Prostate gland (tissue), 2 donors: ENCODE results near the gene GSTT2. TPM values are rescaled to one million over a fixed set of nuclear protein-coding genes. Genes with fewer than 3 reads are reported as not detected.

ENCODE experiments used
- DNase-seq: peaks from one replicate; pipeline ENCODE4 v3.0.0-alpha.2; 2019; ENCODE audit warnings: low spot score
- H3K27ac ChIP-seq, 2 donors: fragments of 200-600 bp; sonication (generic); 2 replicates each; pipeline ENCODE4 v1.5.1; 2017 to 2019
- H3K27me3 ChIP-seq: fragments of 200-600 bp; sonication (generic); replicated peaks from 2 replicates; pipeline ENCODE4 v1.5.1; 2019; ENCODE audit not compliant: insufficient read depth
- H3K36me3 ChIP-seq, 2 donors: fragments of 200-600 bp; sonication (generic); 1 replicate in 1 of 2; 2 replicates in 1 of 2; pipeline versions ENCODE4 v1.5.1 to v1.8.1; 2017 to 2019
- H3K4me1 ChIP-seq: fragments of 200-600 bp; sonication (generic); replicated peaks from 2 replicates; pipeline ENCODE4 v1.5.1; 2019
- H3K4me3 ChIP-seq, 2 donors: fragments of 200-600 bp; sonication (generic); 2 replicates each; pipeline ENCODE4 v1.5.1; 2017 to 2019
- H3K9me3 ChIP-seq: fragments of 200-600 bp; sonication (generic); 2 replicates; pipeline ENCODE4 v1.5.1; 2017
- CTCF ChIP-seq, 4 experiments: fragments of 200-600 bp in 2 of 4; fragments of 450-650 bp in 2 of 4; sonication (generic) in 2 of 4; IDR thresholded peaks; 1 replicate in 3 of 4; 2 replicates in 1 of 4; pipeline ENCODE4 v1.5.1; 2016 to 2019; ENCODE audit warnings: antibody characterized with exemption in 4 of 4, mild to moderate bottlenecking in 2 of 4, moderate library complexity in 2 of 4
- POLR2A ChIP-seq: fragments of 450-650 bp; IDR thresholded peaks from one replicate; pipeline ENCODE4 v1.6.1; 2016; ENCODE audit warnings: antibody characterized with exemption, mild to moderate bottlenecking
- POLR2AphosphoS5 ChIP-seq: sonication (generic); formaldehyde crosslinking; IDR thresholded peaks from one replicate; pipeline ENCODE4 v1.6.1; 2017; ENCODE audit warnings: antibody characterized with exemption
- WGBS: methylation state at CpG from one replicate; pipeline ENCODE4 v1.1.5; 2018; 5-methylcytosine and 5-hydroxymethylcytosine counted together
- intact Hi-C: fragments of 100-400 bp; cut with DNase I; formaldehyde crosslinking; loops from one replicate; pipeline ENCODE4 v1.14.2; 2022
- total RNA-seq, 2 donors: library from RNA; depleted of rRNA; stranded (reverse); fragments of >200 nt; gene quantifications; one replicate each; pipeline ENCODE4 v1.1.0, GENCODE V29; 2016

GSTT2 gene
- total RNA-seq, 2 donors from 2014 or later, result not detected

GRCh38 chr22:24001314-24001713, 21.4 kb downstream of the GSTT2 start:
- H3K9me3 ChIP-seq, result no peaks in the 10 kb centered on the region
- no peaks in the 10 kb centered on the region for H3K4me1 ChIP-seq
- no peak overlapping the region for H3K4me3 ChIP-seq
- H3K27ac ChIP-seq, result no peak overlapping the region
- TF ChIP-seq POLR2A, result no peak
- no peak for TF ChIP-seq POLR2AphosphoS5
- no peak for TF ChIP-seq CTCF (IDR thresholded peaks at IDR 0.05)
- no peak for DNase-seq
- H3K27me3 ChIP-seq, result no peaks in the 10 kb centered on the region
- 88% methylated on average over 9 of the region's 9 CpGs for WGBS
- H3K36me3 ChIP-seq, result no peaks in the 10 kb centered on the region
- intact Hi-C loops, result no loop called here

- H3K4me3 ChIP-seq, result no peak overlapping the region
- WGBS, result 88% methylated on average over 10 of the region's 10 CpGs
- H3K4me1 ChIP-seq, result no peaks in the 10 kb centered on the region
- DNase-seq, result no peak
- TF ChIP-seq POLR2A, result no peak
- no peak for TF ChIP-seq CTCF (IDR thresholded peaks at IDR 0.05)
- no peak for TF ChIP-seq POLR2AphosphoS5
- intact Hi-C loops, result no loop called here
- no peak overlapping the region for H3K27ac ChIP-seq
- no peaks in the 10 kb centered on the region for H3K36me3 ChIP-seq
- H3K9me3 ChIP-seq, result no peaks in the 10 kb centered on the region
- no peaks in the 10 kb centered on the region for H3K27me3 ChIP-seq
Measured at GRCh38 chr22:24002272-24002671, 22.3 kb downstream of the GSTT2 start.

- no peak for TF ChIP-seq POLR2A
- no peaks in the 10 kb centered on the region for H3K27me3 ChIP-seq
- H3K4me3 ChIP-seq, result no peak overlapping the region
- no peaks in the 10 kb centered on the region for H3K36me3 ChIP-seq
- intact Hi-C loops, result no loop called here
- WGBS, result 80% methylated on average over 5 of the region's 5 CpGs
- no peak overlapping the region for H3K27ac ChIP-seq
- no peak for DNase-seq
- H3K9me3 ChIP-seq, result no peaks in the 10 kb centered on the region
- no peaks in the 10 kb centered on the region for H3K4me1 ChIP-seq
Measured at GRCh38 chr22:24002851-24003250, 22.9 kb downstream of the GSTT2 start.

GRCh38 chr22:24003887-24004286, 24.0 kb downstream of the GSTT2 start:
- no peak for TF ChIP-seq POLR2A
- no peak for TF ChIP-seq CTCF (IDR thresholded peaks at IDR 0.05)
- TF ChIP-seq POLR2AphosphoS5, result no peak
- Histone ChIP-seq H3K9me3 (no peaks in the 10 kb centered on the region), H3K4me1 (no peaks in the 10 kb centered on the region), H3K27ac (no peak overlapping the region), H3K4me3 (no peak overlapping the region), H3K27me3 (no peaks in the 10 kb centered on the region), H3K36me3 (no peaks in the 10 kb centered on the region)
- 86% methylated on average over 9 of the region's 9 CpGs for WGBS
- intact Hi-C loops, result no loop called here
- DNase-seq, result no peak

- Histone ChIP-seq H3K27me3 (no peaks in the 10 kb centered on the region), H3K27ac (no peak within 1 kb of the TSS), H3K9me3 (no peaks in the 10 kb centered on the region), H3K4me3 (no peak within 1 kb of the TSS), H3K36me3 (no peaks in the 10 kb centered on the region), H3K4me1 (no peaks in the 10 kb centered on the region)
- TF ChIP-seq POLR2A, result no peak
- TF ChIP-seq POLR2AphosphoS5, result no peak
- no peak for TF ChIP-seq CTCF (IDR thresholded peaks at IDR 0.05)
- WGBS, result 64% methylated on average over 6 of the region's 6 CpGs
- intact Hi-C loops, result loop anchor here (5.0 kb wide), 1 partner anchor 152 kb away; no protein-coding TSS in a partner anchor
- DNase-seq, result no peak
Measured at GRCh38 chr22:24005201-24005600, 25.3 kb downstream of the GSTT2 start, which contains the start of gene GSTT4. GSTT4 (minus strand) TSS chr22:24005453; CDS start chr22:24005356, 97 bp downstream.
